ENCODE data around the gene URAD. TPM values are rescaled to one million over a fixed set of nuclear protein-coding genes. Genes with fewer than 3 reads are reported as not detected.
A peak's percentile ranks its signal among the peaks of the same experiment; 100 is the strongest.
"Not testable (repeated sequence)": the region's sequence is repeated elsewhere in the genome, so short reads cannot be mapped to it uniquely, and the experiment has no call there.

Gene URAD
- total and polyA plus RNA-seq, 5 donors: not detected

- no peaks in the 10 kb centered on the region for H3K9me3 ChIP-seq (ENCODE audit: control insufficient read depth, low read length)
- H3K4me3 ChIP-seq (ENCODE audit: low read length): no peak within 1 kb of the TSS
- intact Hi-C loops (cut with DNase I): no loop called here
Observed at GRCh38 chr13:27969082-27969865, 19.2 kb downstream of the URAD start, which contains the start of gene CDX2. TSS of gene CDX2 (minus strand) at chr13:27969315. CDS start at chr13:27969006, 309 bp downstream.

GRCh38 chr13:27968316-27969081 lies 20.0 kb downstream of the URAD start:
- Histone ChIP-seq H3K9me3 (ENCODE audit: control insufficient read depth, low read length) (no peaks in the 10 kb centered on the region), H3K4me1 (ENCODE audit: control insufficient read depth, insufficient read depth, low read length) (peaks cover 4% of the 10 kb centered on the region), H3K27me3 (ENCODE audit: control insufficient read depth, insufficient read depth) (no peaks in the 10 kb centered on the region), H3K4me3 (ENCODE audit: low read length) (no peak overlapping the region), H3K27ac (ENCODE audit: low read length) (no peak overlapping the region)
- ATAC-seq: no peak
- DNase-seq: no peak
- WGBS: 1% methylated on average over 86 of the region's 86 CpGs
- intact Hi-C loops (cut with DNase I): no loop called here

More at GRCh38 chr13:27969082-27969865, 19.2 kb downstream of the URAD start, which contains the start of gene CDX2:
- Histone ChIP-seq H3K27ac (ENCODE audit: low read length) (no peak within 1 kb of the TSS), H3K4me1 (ENCODE audit: control insufficient read depth, insufficient read depth, low read length) (peaks cover 4% of the 10 kb centered on the region), H3K27me3 (ENCODE audit: control insufficient read depth, insufficient read depth) (no peaks in the 10 kb centered on the region)
- DNase-seq (no peak), ATAC-seq (no peak)
- WGBS: 4% methylated on average over 34 of the region's 34 CpGs

GRCh38 chr13:27967736-27968315 lies 20.7 kb downstream of the URAD start:
- ATAC-seq: no peak
- 3% methylated on average over 33 of the region's 33 CpGs for WGBS
- DNase-seq: no peak
- intact Hi-C loops (cut with DNase I): no loop called here
- no peaks in the 10 kb centered on the region for H3K27me3 ChIP-seq (ENCODE audit: control insufficient read depth, insufficient read depth)
- no peaks in the 10 kb centered on the region for H3K9me3 ChIP-seq (ENCODE audit: control insufficient read depth, low read length)
- H3K27ac ChIP-seq (ENCODE audit: low read length): no peak overlapping the region
- no peak overlapping the region for H3K4me3 ChIP-seq (ENCODE audit: low read length)
- peaks cover 4% of the 10 kb centered on the region for H3K4me1 ChIP-seq (ENCODE audit: control insufficient read depth, insufficient read depth, low read length)

GRCh38 chr13:27967203-27967735 lies 21.2 kb downstream of the URAD start:
- Histone ChIP-seq H3K27me3 (ENCODE audit: control insufficient read depth, insufficient read depth) (no peaks in the 10 kb centered on the region), H3K4me3 (ENCODE audit: low read length) (no peak overlapping the region), H3K4me1 (ENCODE audit: control insufficient read depth, insufficient read depth, low read length) (peaks cover 4% of the 10 kb centered on the region), H3K9me3 (ENCODE audit: control insufficient read depth, low read length) (no peaks in the 10 kb centered on the region), H3K27ac (ENCODE audit: low read length) (no peak overlapping the region)
- DNase-seq (no peak), ATAC-seq (no peak)
- intact Hi-C loops (cut with DNase I): no loop called here
- 4% methylated on average over 18 of the region's 18 CpGs for WGBS

- Histone ChIP-seq H3K27me3 (ENCODE audit: control insufficient read depth, insufficient read depth) (no peaks in the 10 kb centered on the region), H3K27ac (ENCODE audit: low read length) (no peak overlapping the region), H3K9me3 (ENCODE audit: control insufficient read depth, low read length) (no peaks in the 10 kb centered on the region), H3K4me1 (ENCODE audit: control insufficient read depth, insufficient read depth, low read length) (peaks cover 4% of the 10 kb centered on the region), H3K4me3 (ENCODE audit: low read length) (no peak overlapping the region)
- no peak for DNase-seq
- peak in 1 of 2 donors; percentile 22 for ATAC-seq
- 3% methylated on average over 38 of the region's 38 CpGs for WGBS
- intact Hi-C loops (cut with DNase I): no loop called here
Observed at GRCh38 chr13:27966641-27967202, 21.8 kb downstream of the URAD start.

- Histone ChIP-seq H3K4me3 (ENCODE audit: low read length) (no peak overlapping the region), H3K27ac (ENCODE audit: low read length) (no peak overlapping the region), H3K4me1 (ENCODE audit: control insufficient read depth, insufficient read depth, low read length) (peaks cover 4% of the 10 kb centered on the region), H3K9me3 (ENCODE audit: control insufficient read depth, low read length) (no peaks in the 10 kb centered on the region), H3K27me3 (ENCODE audit: control insufficient read depth, insufficient read depth) (no peaks in the 10 kb centered on the region)
- ATAC-seq (no peak), DNase-seq (no peak)
- 11% methylated on average over 45 of the region's 45 CpGs for WGBS
- intact Hi-C loops (cut with DNase I): no loop called here
Observed at GRCh38 chr13:27965740-27966640, 22.5 kb downstream of the URAD start.

GRCh38 chr13:27965343-27965739 lies 23.2 kb downstream of the URAD start:
- Histone ChIP-seq H3K27me3 (ENCODE audit: control insufficient read depth, insufficient read depth) (no peaks in the 10 kb centered on the region), H3K9me3 (ENCODE audit: control insufficient read depth, low read length) (no peaks in the 10 kb centered on the region), H3K4me3 (ENCODE audit: low read length) (no peak overlapping the region), H3K27ac (ENCODE audit: low read length) (no peak overlapping the region), H3K4me1 (ENCODE audit: control insufficient read depth, insufficient read depth, low read length) (peaks cover 4% of the 10 kb centered on the region)
- ATAC-seq (no peak), DNase-seq (no peak)
- WGBS: 48% methylated on average over 7 of the region's 7 CpGs
- intact Hi-C loops (cut with DNase I): no loop called here

GRCh38 chr13:27964741-27965323 lies 23.7 kb downstream of the URAD start:
- Histone ChIP-seq H3K27me3 (ENCODE audit: control insufficient read depth, insufficient read depth) (no peaks in the 10 kb centered on the region), H3K27ac (ENCODE audit: low read length) (no peak overlapping the region), H3K4me1 (ENCODE audit: control insufficient read depth, insufficient read depth, low read length) (peaks cover 4% of the 10 kb centered on the region), H3K9me3 (ENCODE audit: control insufficient read depth, low read length) (no peaks in the 10 kb centered on the region), H3K4me3 (ENCODE audit: low read length) (no peak overlapping the region)
- no peak for DNase-seq
- 13% methylated on average over 15 of the region's 15 CpGs for WGBS
- intact Hi-C loops (cut with DNase I): no loop called here
- ATAC-seq: no peak

- intact Hi-C loops (cut with DNase I); H3K4me3 ChIP-seq (ENCODE audit: low read length); H3K4me1 ChIP-seq (ENCODE audit: control insufficient read depth, insufficient read depth, low read length); H3K27me3 ChIP-seq (ENCODE audit: control insufficient read depth, insufficient read depth); H3K27ac ChIP-seq (ENCODE audit: low read length); H3K9me3 ChIP-seq (ENCODE audit: control insufficient read depth, low read length); ATAC-seq; DNase-seq: not testable (repeated sequence)
- 45% methylated on average over 13 of the region's 13 CpGs for WGBS
Observed at GRCh38 chr13:27964206-27964605, 24.3 kb downstream of the URAD start.

GRCh38 chr13:27963491-27963890 lies 25.0 kb downstream of the URAD start:
- 69% methylated on average over 3 of the region's 3 CpGs for WGBS
- ATAC-seq: no peak
- Histone ChIP-seq H3K9me3 (ENCODE audit: control insufficient read depth, low read length) (no peaks in the 10 kb centered on the region), H3K4me1 (ENCODE audit: control insufficient read depth, insufficient read depth, low read length) (peaks cover 2% of the 10 kb centered on the region), H3K27ac (ENCODE audit: low read length) (no peak overlapping the region), H3K4me3 (ENCODE audit: low read length) (no peak overlapping the region), H3K27me3 (ENCODE audit: control insufficient read depth, insufficient read depth) (no peaks in the 10 kb centered on the region)
- DNase-seq: no peak
- intact Hi-C loops (cut with DNase I): no loop called here
